ENCODE results near the gene PGRMC2. TPM values are rescaled to one million over a fixed set of nuclear protein-coding genes. Genes with fewer than 3 reads are reported as not detected.

Gene PGRMC2
- total and polyA plus RNA-seq, 2 of the 4 experiments (the other 2 are of a cell fraction) = 13.4 to 40.7 TPM

DNA sequence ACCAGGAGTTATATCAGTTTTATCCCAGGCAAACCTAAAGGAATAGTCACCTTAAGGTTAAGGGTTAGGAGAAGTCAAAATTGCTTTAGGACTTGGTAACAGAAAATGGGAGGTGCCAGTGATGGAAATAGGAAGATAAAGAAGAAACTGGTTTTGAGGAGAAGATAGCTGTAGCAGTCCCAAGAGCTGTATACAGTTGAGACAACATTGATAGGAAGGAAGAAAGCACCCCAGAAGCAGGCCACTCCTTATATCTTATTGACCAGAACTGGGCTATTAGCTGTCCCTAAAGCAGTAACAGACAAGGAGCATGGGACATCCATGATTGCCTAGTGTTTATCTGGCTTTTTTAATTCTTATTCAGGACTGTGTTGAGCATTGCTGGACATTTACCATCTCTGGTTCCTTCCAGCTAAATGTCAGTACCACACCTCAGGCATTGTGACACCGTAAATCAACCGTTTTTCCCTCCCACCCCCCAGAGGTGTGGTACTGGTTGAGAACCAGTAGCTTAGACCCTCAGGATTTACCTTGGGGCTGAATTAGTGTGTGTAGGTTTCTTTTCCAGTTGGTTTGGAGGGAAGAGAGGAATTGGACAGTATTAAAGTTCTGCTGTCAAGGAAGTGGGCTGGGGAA is 2.0 kb upstream of the PGRMC2 start:
- in situ Hi-C loops (cut with MboI; ENCODE audit: low sequenced_read_pairs) (loop anchor here (10.0 kb wide), 1 partner anchor 575 kb away; no protein-coding TSS in a partner anchor), dilution Hi-C loops (cut with HindIII; ENCODE audit: low sequenced_read_pairs, unreplicated experiment) (no loop called here), intact Hi-C loops (cut with micrococcal nuclease) (loop anchor here (5.0 to 10.0 kb wide), 4 partner anchors 225 to 1053 kb away; partner anchors contain the start of gene LARP1B)
- Histone ChIP-seq H4K8ac (ENCODE audit: low read depth in 2 of 2, low read length in 2 of 2) (peak overlapping the region; percentile 47 to 93; a peak in 3 of 4 replicates), H3K4ac (ENCODE audit: low read depth, low read length) (peak overlapping the region; percentile 31; the same call in 1 of the 2 replicates), H4K91ac (ENCODE audit: insufficient read depth, low read depth, low read length) (peak overlapping the region; percentile 45; the same call in 1 of the 2 replicates), H3K14ac (replicated peaks; ENCODE audit: low read depth, low read length) (0 out of 2 replicates have a peak overlapping the region, but pooled peaks have one; percentile 20), H3K36me3 (ENCODE audit: control insufficient read depth, insufficient read depth, low read length) (0 out of 2 replicates have a peak, but pooled peaks cover 2% of the 10 kb centered on the region), H3K56ac (ENCODE audit: extremely low read depth, insufficient read depth, low read length) (no peak overlapping the region), H4K5ac (ENCODE audit: low read depth, low read length) (peak overlapping the region; percentile 45; the same call in 1 of the 2 replicates), H3K4me1 (ENCODE audit: control insufficient read depth, insufficient read depth, low read length) (peaks cover 4% of the 10 kb centered on the region; the same call in 1 of the 2 replicates), H2BK15ac (ENCODE audit: low read depth, low read length) (peak overlapping the region; percentile 37; the same call in 1 of the 3 replicates), H3K4me3 (ENCODE audit: insufficient read depth, low read depth, low read length) (no peak overlapping the region), H2BK20ac (ENCODE audit: low read depth, low read length) (no peak overlapping the region), H3K23ac (ENCODE audit: low read depth, low read length) (0 out of 2 replicates have a peak overlapping the region, but pooled peaks have one; percentile 29), H3K4me2 (ENCODE audit: low read depth, low read length) (peak overlapping the region; percentile 20; the same call in 1 of the 2 replicates), H3K27ac (ENCODE audit: insufficient read depth, low read length) (no peak overlapping the region), H2AK9ac (replicated peaks; ENCODE audit: low read depth, low read length, poor library complexity) (no peak overlapping the region), H3K27me3 (ENCODE audit: control insufficient read depth, insufficient read depth, low read length) (no peaks in the 10 kb centered on the region), H3K9me3 (ENCODE audit: control insufficient read depth, insufficient read depth, low read length) (no peaks in the 10 kb centered on the region), H3K79me1 (ENCODE audit: low read depth in 1 of 2, low read length in 2 of 2) (peaks cover 18 to 19% of the 10 kb centered on the region in 2 experiments; a peak in 3 of 4 replicates), H3K9me1 (ENCODE audit: insufficient read depth, low read length) (peaks cover 3% of the 10 kb centered on the region; the same call in 1 of the 2 replicates), H2AFZ (replicated peaks; ENCODE audit: low read length, poor library complexity) (no peak overlapping the region), H2AK5ac (ENCODE audit: low read depth, low read length) (peak overlapping the region; percentile 45; the same call in 1 of the 2 replicates), H4K20me1 (ENCODE audit: insufficient read depth, low read length) (no peaks in the 10 kb centered on the region; the same call in 1 of the 2 replicates), H3K9ac (ENCODE audit: low read depth, low read length) (no peak overlapping the region), H2BK120ac (ENCODE audit: low read depth, low read length) (no peak overlapping the region), H3K18ac (ENCODE audit: low read depth, low read length) (no peak overlapping the region), H2BK5ac (ENCODE audit: low read depth, low read length, poor library complexity, severe bottlenecking) (no peak overlapping the region)
- ChIA-PET CTCF (interaction anchor here (0.6 to 0.8 kb wide), 2 partner anchors 23 to 90 kb away, joined by 3 to 5 read pairs; no protein-coding TSS in a partner anchor), POLR2A (ENCODE audit: unreplicated experiment) (interaction anchor here (0.5 kb wide), 1 partner anchor 440 kb away, joined by 3 read pairs; no protein-coding TSS in a partner anchor)
- WGBS, 2 experiments (ENCODE audit: extremely low coverage in 2 of 2, insufficient read length in 1 of 2) = no CpG with 5 or more reads among the region's 2 CpGs
- DNase-seq (no peak), ATAC-seq (ENCODE audit: low read depth) (no peak)
- BruUV-seq (replicated peaks) = no TSS peak
- TF ChIP-seq, protein P1, sequence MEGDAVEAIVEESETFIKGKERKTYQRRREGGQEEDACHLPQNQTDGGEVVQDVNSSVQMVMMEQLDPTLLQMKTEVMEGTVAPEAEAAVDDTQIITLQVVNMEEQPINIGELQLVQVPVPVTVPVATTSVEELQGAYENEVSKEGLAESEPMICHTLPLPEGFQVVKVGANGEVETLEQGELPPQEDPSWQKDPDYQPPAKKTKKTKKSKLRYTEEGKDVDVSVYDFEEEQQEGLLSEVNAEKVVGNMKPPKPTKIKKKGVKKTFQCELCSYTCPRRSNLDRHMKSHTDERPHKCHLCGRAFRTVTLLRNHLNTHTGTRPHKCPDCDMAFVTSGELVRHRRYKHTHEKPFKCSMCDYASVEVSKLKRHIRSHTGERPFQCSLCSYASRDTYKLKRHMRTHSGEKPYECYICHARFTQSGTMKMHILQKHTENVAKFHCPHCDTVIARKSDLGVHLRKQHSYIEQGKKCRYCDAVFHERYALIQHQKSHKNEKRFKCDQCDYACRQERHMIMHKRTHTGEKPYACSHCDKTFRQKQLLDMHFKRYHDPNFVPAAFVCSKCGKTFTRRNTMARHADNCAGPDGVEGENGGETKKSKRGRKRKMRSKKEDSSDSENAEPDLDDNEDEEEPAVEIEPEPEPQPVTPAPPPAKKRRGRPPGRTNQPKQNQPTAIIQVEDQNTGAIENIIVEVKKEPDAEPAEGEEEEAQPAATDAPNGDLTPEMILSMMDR (conservative IDR thresholded peaks at IDR 0.05; ENCODE audit: low read depth, low read length) = no peak
- no peak for TF ChIP-seq FOS (IDR thresholded peaks at IDR 0.05; ENCODE audit: low read depth, low read length)
- TF ChIP-seq MAZ (IDR thresholded peaks at IDR 0.05; ENCODE audit: borderline replicate concordance, low read depth, low read length) = no peak

Measured in IMR-90 (cell line).